Choroid plexus epithelial cell (primary cell): ENCODE results near the gene DLGAP1.

ENCODE experiments used
- DNase-seq: peaks from one replicate; pipeline ENCODE4 v3.0.0-alpha.2; 2010; ENCODE audit warnings: low read depth
- H3K4me3 ChIP-seq: 2 replicates; pipeline ENCODE4 v1.5.1; 2011; ENCODE audit warnings: low read depth, mild to moderate bottlenecking, control low read depth, low read length, moderate library complexity
- TF ChIP-seq, protein P1 (sequence below): conservative IDR thresholded peaks from 2 replicates; pipeline ENCODE4 v1.5.1; 2011; ENCODE audit warnings: low read depth, mild to moderate bottlenecking, control low read depth, inconsistent platforms, low read length, moderate library complexity

DLGAP1 gene

GRCh38 chr18:3625742-3626091 is 829.4 kb downstream of the DLGAP1 start:
- no peak for DNase-seq
- H3K4me3 ChIP-seq: no peak overlapping the region
- TF ChIP-seq, protein P1, sequence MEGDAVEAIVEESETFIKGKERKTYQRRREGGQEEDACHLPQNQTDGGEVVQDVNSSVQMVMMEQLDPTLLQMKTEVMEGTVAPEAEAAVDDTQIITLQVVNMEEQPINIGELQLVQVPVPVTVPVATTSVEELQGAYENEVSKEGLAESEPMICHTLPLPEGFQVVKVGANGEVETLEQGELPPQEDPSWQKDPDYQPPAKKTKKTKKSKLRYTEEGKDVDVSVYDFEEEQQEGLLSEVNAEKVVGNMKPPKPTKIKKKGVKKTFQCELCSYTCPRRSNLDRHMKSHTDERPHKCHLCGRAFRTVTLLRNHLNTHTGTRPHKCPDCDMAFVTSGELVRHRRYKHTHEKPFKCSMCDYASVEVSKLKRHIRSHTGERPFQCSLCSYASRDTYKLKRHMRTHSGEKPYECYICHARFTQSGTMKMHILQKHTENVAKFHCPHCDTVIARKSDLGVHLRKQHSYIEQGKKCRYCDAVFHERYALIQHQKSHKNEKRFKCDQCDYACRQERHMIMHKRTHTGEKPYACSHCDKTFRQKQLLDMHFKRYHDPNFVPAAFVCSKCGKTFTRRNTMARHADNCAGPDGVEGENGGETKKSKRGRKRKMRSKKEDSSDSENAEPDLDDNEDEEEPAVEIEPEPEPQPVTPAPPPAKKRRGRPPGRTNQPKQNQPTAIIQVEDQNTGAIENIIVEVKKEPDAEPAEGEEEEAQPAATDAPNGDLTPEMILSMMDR: no peak

DNA sequence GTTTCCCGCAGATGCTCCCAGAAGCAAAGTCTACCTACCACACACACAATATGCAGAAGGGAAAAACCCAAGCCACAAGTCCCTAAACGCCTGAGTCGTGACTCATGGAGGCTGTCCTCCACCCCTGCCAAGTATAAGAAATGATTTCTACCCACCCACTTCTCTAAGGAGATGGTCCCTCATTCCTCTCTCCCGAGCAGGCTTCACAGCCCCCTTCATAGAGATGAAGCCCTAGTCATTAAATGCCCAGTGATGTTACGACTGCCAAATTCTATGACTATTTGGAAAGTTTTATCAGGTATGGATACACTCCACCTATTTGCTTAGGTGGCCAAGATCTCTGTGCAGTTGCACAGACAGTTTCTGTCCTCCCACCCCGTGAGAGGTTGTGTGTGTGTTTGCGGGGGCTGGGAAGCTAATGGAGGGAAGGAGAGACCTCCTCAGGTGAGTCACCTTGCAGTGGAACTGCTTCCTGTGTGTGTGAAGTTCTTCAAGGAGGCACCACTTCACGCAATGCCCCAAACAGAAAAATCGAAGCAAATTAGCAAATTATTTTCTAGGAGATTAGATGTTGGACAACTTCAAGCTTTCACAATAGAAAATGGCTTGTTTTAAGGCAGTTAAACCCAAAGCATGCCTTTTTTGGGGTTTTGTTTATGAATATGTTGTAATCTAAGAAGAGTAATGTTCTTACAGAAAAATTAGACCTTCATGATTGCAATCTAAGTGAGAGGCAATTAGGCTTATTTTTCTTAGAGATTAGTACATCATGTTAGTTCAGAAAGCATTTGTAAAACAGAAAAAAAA is 830.0 kb downstream of the DLGAP1 start:
- peak; percentile 95 for DNase-seq
- H3K4me3 ChIP-seq: no peak overlapping the region
- TF ChIP-seq, protein P1: no peak

- no peak overlapping the region for H3K4me3 ChIP-seq
- TF ChIP-seq, protein P1: no peak
- DNase-seq: no peak
These were observed 830.6 kb downstream of the DLGAP1 start for GRCh38 chr18:3624546-3624934.

GRCh38 chr18:3623769-3624545 is 831.1 kb downstream of the DLGAP1 start:
- TF ChIP-seq, protein P1: no peak
- peak overlapping the region; percentile 32 for H3K4me3 ChIP-seq
- peak; percentile 97 for DNase-seq

DNA sequence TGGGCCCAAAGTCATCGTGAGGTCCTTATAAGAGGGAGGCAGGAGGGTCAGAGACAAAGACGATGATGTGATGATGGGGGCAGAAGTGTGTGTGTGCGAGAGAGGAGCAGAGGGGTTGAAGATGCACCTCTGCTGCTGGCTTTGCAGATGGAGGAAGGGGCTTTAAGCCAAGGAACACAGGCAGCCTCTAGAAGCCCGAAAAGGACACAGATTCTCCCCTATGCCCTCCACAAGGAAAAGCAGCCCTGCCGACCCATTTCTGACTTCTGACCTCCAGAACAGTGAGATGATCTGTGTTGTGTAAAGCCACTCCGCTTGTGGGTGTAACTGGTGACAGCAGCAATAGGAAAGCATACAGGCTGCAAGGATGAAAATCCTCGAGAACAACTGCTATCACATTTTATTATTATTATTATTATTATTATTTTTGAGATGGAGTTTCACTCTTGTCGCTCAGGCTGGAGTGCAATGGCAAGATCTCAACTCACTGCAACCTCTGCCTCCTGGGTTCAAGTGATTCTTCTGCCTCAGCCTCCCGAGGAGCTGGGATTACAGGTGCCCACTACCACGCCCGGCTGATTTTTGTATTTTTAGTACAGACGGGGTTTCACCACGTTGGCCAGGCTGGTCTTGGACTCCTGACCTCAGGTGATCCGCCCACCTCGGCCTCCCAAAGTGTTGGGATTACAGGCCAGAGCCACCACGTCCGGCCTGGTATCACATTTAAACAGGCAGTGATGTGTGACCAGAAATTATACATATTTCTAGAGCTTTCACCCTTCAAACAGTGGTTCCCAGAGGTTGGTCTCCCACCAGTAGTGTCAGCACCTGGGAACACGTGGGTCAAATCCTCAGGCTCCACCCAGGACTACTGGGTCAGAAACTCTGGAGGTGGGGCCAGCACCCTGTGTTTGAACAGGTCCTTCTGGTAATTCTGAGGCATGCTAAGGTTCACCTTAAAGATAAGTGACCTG is 834.7 kb downstream of the DLGAP1 start:
- TF ChIP-seq, protein P1: no peak
- no peak for DNase-seq
- H3K4me3 ChIP-seq: no peak overlapping the region

- TF ChIP-seq, protein P1: no peak
- no peak overlapping the region for H3K4me3 ChIP-seq
- DNase-seq: no peak
These were observed 835.4 kb downstream of the DLGAP1 start for GRCh38 chr18:3619746-3620145.
